Kidney capillary endothelial cell (primary cell): Measurements from ENCODE around the gene QRSL1.
"Not testable (repeated sequence)": the region's sequence is repeated elsewhere in the genome, so short reads cannot be mapped to it uniquely, and the experiment has no call there.

ENCODE experiments used
- DNase-seq: peaks from one replicate; pipeline ENCODE4 v3.0.0-alpha.2; 2018; ENCODE audit warnings: low spot score

Gene QRSL1

DNA sequence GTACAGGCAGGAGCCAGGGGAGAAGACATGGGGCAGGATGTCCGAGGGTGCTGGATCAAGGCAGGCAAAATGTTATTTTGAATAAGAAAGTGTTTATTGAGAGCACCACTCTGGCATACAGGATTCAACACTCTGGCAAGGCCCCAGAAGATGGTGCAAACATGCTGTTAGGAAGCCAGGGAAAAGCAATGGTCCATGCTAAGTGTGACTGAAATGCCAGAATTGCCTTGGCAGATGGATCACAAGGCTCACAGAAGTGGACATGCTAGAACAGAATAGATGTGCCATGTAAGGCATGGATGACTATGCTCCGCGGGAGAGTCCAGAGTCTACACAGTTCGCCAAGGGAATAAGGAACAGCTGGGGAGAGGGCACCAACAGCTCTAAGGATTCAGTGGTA lies 54.6 kb downstream of the QRSL1 start:
- DNase-seq = no peak

- no peak for DNase-seq
Measured at GRCh38 chr6:106685833-106686232, 56.5 kb downstream of the QRSL1 start.

DNA sequence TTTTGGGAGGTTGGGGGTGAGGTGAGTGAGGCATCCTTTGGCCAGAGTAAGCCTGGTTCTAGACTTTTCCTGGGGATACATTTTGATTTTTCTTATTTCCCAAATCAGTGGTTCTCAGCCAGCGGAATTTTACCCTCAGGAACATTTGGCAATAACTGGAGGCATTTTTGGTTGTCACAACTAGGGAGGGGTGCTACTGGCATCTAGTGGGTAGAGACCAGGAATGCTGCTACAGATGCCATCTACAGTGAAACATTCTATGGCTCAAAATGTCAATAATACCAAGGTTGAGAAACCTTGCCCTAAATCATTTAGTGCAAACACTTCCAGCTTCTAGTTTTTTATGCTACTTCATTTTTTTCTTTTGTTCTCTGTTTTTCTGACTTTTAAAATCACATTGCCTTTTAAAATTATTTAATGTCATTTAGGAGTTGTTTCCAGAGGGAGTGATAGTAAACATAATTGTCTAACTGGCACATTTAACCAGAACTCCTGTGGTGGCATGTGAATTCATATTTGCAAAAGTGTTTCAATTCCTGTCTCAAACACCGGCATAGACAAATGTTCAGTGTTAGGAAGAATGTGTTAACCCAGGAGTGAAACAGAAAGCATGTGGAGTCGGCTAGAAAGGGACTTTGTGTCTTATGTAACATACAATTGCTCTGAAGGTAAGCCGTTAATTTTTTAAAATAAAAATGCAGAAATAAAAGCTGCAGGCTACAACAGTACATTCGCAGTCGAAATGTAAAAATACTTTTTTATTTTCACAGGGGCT lies 59.0 kb downstream of the QRSL1 start:
- no peak for DNase-seq

DNA sequence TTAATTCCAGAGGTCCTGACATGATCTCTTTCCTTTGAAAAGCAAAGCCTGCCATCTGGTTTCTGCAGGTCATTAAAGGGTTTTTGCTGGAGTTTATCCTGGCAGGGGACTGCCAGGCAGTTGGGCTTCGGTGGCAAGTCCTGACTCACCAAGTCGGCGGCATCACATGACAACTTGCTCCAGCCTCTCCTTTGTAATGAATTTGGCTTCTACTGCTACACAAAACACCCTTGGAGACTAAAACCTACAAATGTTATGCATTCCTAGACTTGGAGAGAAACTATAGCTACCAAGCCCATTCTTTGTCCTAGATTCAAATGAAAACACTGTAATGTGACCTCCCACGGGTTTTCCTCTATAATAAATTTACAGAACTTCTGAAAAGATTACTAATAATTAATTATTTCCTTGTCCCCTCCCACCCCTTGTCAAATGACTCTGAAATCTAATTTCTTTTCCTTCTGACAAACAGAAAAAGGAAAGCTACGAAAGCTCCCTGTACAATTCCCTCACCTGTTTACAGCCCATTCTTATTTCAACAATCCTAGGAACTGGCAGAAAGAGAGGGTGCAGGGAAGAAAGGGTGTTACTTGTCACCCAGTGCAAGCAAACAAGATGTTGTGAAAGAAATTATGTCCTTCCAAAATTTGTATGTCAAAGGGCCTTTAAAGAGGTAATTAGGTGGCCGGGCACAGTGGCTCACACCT lies 62.9 kb downstream of the QRSL1 start:
- DNase-seq = no peak

- no peak for DNase-seq
Measured at GRCh38 chr6:106692819-106693208, 63.4 kb downstream of the QRSL1 start.

DNA sequence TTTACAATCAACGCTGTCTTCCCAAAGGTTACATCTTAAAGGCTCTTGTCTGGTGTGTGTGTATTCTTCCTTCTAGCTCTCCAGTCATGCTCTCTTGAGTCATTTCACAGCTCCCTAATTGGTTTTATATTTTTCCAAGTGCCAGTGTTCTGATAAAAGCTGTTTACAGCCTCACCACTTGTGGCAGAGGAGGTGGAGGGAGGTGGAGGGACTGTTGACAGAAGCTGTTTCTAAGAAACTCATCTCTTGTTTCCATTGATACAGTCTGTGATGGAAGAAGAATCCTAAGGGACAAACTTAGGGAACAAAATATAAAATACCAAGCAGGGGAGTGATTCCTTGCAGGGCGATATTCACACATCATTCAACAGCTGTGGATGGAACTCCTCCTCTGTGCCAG lies 64.0 kb downstream of the QRSL1 start:
- no peak for DNase-seq

DNA sequence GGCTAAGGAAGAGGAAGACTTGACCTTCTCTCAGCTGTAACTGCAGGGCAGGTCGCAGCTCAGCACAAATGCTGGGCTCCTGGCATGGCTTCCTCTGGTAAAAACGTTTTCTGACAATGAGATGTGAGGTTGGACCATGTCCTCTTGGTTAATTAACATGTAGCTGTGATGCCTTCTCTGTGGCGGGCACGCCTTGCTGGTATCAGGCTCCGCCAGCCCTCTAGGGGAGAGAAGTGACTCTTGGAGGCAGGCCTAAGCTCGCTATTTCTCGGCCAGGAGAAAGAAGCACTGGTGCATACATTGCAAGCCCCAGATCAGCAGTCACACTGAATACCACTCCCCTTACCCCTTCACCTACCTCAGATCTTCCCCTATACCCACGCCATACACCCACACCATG lies 65.0 kb downstream of the QRSL1 start:
- no peak for DNase-seq

DNA sequence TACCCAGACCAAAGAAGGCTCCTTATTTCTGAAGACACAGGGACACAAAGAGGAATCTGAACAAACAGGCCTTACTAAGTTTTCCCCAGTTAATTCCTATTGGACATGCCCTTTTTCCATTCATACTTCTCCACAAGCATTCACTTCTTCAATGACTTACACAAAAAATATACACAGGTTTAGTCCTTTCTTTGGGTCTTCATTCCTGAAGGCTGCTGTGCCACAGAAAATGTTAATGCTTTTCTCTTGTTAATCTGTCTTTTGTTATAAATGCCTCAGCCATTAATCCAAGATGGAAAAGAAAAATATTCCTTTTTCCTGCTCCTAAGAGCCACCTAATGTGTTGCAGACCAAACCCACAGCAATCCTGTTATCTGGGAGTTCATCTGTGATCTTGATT lies 71.2 kb downstream of the QRSL1 start:
- no peak for DNase-seq

DNA sequence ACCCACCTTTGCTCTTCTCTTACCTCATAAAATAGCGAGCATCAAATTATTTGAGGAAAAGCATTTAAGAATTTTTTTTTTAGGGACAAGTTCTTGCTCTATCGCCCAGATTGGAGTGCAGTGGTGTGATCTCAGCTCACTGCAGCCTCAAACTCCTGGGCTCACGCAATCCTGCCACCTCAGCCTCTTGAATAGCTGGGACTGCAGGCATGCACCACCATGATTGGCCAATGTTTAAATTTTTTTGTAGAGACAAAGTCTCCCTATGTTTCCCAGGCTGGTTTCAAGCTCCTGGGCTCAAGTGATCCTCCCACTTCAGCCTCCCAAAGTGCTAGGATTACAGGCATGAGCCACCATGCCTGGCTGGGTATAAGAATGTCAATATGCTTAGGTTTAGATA lies 71.8 kb downstream of the QRSL1 start:
- not testable (repeated sequence) for DNase-seq

- DNase-seq = no peak
Measured at GRCh38 chr6:106702046-106702445, 72.7 kb downstream of the QRSL1 start.

GRCh38 chr6:106702451-106703110 lies 73.2 kb downstream of the QRSL1 start:
- no peak for DNase-seq

- DNase-seq = no peak
Measured at GRCh38 chr6:106704327-106704726, 74.9 kb downstream of the QRSL1 start.

DNA sequence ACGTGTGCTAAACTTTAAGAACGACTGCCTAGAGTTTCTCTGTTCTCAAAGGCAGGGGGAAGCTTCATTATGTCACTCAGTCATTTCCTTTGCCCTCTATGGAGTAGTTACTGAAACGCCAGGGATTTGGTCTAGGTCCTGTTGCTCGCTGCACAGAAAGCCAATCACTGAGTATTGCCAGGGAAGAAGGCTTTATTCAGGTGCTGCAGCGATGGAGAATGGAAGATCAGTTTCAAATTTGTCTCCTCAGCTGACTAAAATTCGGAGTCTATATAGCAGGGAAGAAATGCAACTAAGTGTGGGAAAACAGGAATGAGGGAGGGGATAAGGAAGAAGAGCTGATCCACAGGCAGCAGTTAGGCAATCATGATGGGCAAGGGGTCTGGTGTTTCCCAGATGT lies 75.8 kb downstream of the QRSL1 start:
- DNase-seq = no peak

DNA sequence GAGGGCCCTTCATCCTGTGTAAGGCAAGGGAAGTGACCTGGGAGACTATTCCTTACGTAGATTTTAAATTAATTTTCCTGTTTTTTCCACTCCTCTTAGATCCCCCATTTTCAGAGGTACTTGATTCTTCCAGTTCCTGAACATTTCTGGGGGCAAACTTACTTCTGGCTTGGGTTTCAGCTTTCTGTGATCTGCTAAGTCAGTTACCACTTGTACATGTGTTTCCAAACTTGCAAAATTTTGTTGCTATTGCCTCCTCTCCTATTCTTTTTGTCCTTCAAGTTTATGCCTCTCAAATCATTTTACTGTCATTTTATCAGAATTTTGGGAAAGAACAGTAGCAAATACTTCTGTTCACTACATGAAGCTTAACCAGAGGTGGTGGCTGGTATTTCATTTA lies 81.2 kb downstream of the QRSL1 start:
- DNase-seq = no peak

DNA sequence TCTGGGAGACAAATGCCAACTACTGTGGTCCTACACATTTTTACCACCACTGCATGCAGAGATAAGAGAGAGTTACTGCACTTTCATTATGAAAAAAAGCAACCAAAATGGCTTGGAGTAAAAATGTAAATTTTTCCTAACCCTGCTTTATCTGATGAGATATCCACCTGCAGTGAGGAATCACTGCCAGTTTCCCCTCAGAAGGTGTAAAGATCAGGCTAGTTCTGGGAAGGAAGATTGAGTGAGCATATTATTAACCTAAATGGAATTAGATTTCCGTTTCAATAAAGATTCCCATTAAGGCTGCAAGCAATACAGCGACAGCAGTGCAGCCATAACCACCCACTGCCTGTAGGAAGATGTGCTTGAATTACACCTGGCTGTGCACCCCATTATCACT lies 84.9 kb downstream of the QRSL1 start:
- DNase-seq = no peak

DNA sequence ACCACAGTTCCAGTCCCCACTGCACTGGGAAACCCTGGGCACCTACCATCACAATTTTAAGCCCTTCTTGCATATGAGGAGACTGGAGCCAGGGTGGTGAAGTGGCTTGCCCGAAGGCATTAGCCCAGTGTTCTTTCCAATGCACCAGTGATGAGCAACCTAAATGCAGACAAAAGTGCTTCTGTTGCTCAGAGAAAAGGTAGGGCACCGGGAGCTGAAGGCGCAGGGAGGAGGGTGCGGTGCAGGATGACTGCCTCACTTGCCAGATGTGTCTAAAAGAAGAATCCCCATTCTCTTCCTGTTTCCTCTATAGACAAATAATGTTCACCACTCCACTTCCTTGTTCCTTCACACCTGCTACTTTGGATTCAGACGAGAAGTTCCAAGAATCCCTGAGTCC lies 86.5 kb downstream of the QRSL1 start:
- DNase-seq = no peak

GRCh38 chr6:106716966-106717365 lies 87.6 kb downstream of the QRSL1 start:
- no peak for DNase-seq
